GM21528 (cell line): ENCODE data around the gene GAK.

Experiments used
- ATAC-seq: cut with Tn5 transposase; IDR thresholded peaks from one replicate; pipeline ENCODE4 v1.9.1; 2021; ENCODE audit warnings: mild to moderate bottlenecking, moderate library complexity; ENCODE audit not compliant: unreplicated experiment, low FRiP score

Gene GAK

GRCh38 chr4:910366-911091, 21.6 kb downstream of the GAK start:
- no peak for ATAC-seq

- no peak for ATAC-seq
These were observed 22.3 kb downstream of the GAK start for GRCh38 chr4:909821-910220.

- ATAC-seq: no peak
These were observed 23.0 kb downstream of the GAK start for GRCh38 chr4:909131-909571.

- ATAC-seq: no peak
These were observed 24.3 kb downstream of the GAK start for GRCh38 chr4:907691-908425.

- ATAC-seq: no peak
These were observed 25.1 kb downstream of the GAK start for GRCh38 chr4:907103-907400.

- no peak for ATAC-seq
These were observed 25.6 kb downstream of the GAK start for GRCh38 chr4:906339-907102.

- ATAC-seq: no peak
These were observed 26.4 kb downstream of the GAK start for GRCh38 chr4:905485-906338.

- no peak for ATAC-seq
These were observed 28.8 kb downstream of the GAK start for GRCh38 chr4:903066-904046.

- ATAC-seq: no peak
These were observed 30.8 kb downstream of the GAK start for GRCh38 chr4:901192-901910.

GRCh38 chr4:900721-901120, 31.4 kb downstream of the GAK start:
- no peak for ATAC-seq

GRCh38 chr4:900073-900472, 32.0 kb downstream of the GAK start:
- ATAC-seq: no peak

- ATAC-seq: no peak
These were observed 32.6 kb downstream of the GAK start for GRCh38 chr4:899556-899906.

GRCh38 chr4:898869-899555, 33.1 kb downstream of the GAK start:
- no peak for ATAC-seq

GRCh38 chr4:898123-898522, 34.0 kb downstream of the GAK start:
- no peak for ATAC-seq

GRCh38 chr4:896630-897029, 35.5 kb downstream of the GAK start:
- ATAC-seq: no peak

- ATAC-seq: no peak
These were observed 35.9 kb downstream of the GAK start for GRCh38 chr4:896216-896615.

- no peak for ATAC-seq
These were observed 36.5 kb downstream of the GAK start for GRCh38 chr4:895596-895995.

GRCh38 chr4:893995-894705, 38.0 kb downstream of the GAK start:
- ATAC-seq: no peak
